Glutamatergic neuron (in vitro differentiated cells): Measurements from ENCODE around the gene ATF5. TPM values are rescaled to one million over a fixed set of nuclear protein-coding genes. Genes with fewer than 3 reads are reported as not detected.

Experiments
- DNase-seq: peaks from one replicate; pipeline ENCODE4 v3.0.0; 2022
- H3K27ac Mint-ChIP-seq: one replicate; pipeline ENCODE4 v1.8.0; 2020; ENCODE audit warnings: mild to moderate bottlenecking, mixed read lengths, inconsistent platforms; ENCODE audit not compliant: unreplicated experiment
- H3K27me3 Mint-ChIP-seq: one replicate; pipeline ENCODE4 v1.8.0; 2020; ENCODE audit warnings: mild to moderate bottlenecking, moderate library complexity, mixed read lengths, inconsistent platforms; ENCODE audit not compliant: unreplicated experiment
- H3K36me3 Mint-ChIP-seq: one replicate; pipeline ENCODE4 v1.8.0; 2020; ENCODE audit warnings: mild to moderate bottlenecking, mixed read lengths, inconsistent platforms; ENCODE audit not compliant: unreplicated experiment
- H3K4me1 Mint-ChIP-seq: one replicate; pipeline ENCODE4 v1.8.0; 2020; ENCODE audit warnings: mild to moderate bottlenecking, low read depth, mixed read lengths, inconsistent platforms; ENCODE audit not compliant: unreplicated experiment
- H3K4me3 Mint-ChIP-seq: one replicate; pipeline ENCODE4 v1.8.0; 2020; ENCODE audit warnings: mild to moderate bottlenecking, mixed read lengths, inconsistent platforms; ENCODE audit not compliant: unreplicated experiment
- H3K9me3 Mint-ChIP-seq: one replicate; pipeline ENCODE4 v1.8.0; 2020; ENCODE audit warnings: mild to moderate bottlenecking, moderate library complexity, mixed read lengths, inconsistent platforms; ENCODE audit not compliant: unreplicated experiment
- total RNA-seq: library from RNA; stranded (reverse); fragmentation: NEBNext Ultra II Directional; extraction: Animal tissue kit (Norgen Biotek cat#: 25700); gene quantifications from one replicate; pipeline ENCODE4 v1.2.1, GENCODE V29; 2021; ENCODE audit not compliant: unreplicated experiment
- TF ChIP-seq, protein P1 (sequence below): fragments of 200-600 bp; sonication (generic); IDR thresholded peaks from one replicate; pipeline ENCODE4 v1.5.0; 2021; ENCODE audit not compliant: partially characterized antibody, unreplicated experiment

Gene ATF5
- total RNA-seq, 1 donor from 2014 or later: 138 TPM

DNA sequence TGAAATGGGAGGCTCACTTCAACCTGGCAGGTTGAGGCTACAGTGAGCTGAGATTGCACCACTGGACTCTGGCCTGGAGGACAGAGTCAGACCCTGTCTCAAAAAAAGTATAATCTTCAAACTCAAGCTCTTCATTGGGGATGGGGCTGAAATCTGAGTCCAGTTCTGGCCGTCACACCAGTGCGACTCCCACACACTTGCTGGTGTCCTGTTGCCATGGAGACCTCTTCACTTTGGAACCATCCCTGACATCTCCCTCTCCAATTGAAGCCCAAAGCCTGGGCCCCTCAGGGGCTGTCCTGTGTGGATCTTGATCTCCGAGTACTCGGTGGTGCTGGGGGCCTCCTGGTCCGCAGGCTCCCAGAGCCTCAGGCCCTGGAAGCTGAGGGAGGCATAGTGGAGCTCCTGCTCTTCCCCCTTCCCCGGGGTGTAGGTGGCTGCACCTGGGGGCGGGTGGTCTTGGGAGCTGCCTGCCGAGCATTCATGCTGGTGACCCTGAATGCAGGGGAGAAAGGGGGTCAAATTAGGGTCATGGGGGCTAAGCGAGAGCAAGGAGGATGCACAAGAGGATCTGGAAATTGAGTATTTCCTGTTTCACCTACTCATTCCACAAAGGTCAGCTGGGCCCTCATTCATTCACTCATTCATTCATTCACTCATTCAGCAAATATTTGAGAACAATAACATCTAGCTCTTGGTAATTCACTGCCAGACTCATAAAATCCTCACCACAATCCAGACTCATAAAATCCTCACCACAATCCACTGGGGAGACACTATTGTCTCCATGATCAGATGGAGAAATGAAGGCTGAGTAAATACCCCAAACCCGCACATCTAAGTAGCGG is 21.0 kb downstream of the ATF5 start:
- H3K27ac Mint-ChIP-seq: no peak overlapping the region
- DNase-seq: no peak
- H3K4me3 Mint-ChIP-seq: no peak overlapping the region
- H3K27me3 Mint-ChIP-seq: no peaks in the 10 kb centered on the region
- peaks cover 10% of the 10 kb centered on the region for H3K4me1 Mint-ChIP-seq
- H3K9me3 Mint-ChIP-seq: peaks cover 2% of the 10 kb centered on the region
- TF ChIP-seq, protein P1, sequence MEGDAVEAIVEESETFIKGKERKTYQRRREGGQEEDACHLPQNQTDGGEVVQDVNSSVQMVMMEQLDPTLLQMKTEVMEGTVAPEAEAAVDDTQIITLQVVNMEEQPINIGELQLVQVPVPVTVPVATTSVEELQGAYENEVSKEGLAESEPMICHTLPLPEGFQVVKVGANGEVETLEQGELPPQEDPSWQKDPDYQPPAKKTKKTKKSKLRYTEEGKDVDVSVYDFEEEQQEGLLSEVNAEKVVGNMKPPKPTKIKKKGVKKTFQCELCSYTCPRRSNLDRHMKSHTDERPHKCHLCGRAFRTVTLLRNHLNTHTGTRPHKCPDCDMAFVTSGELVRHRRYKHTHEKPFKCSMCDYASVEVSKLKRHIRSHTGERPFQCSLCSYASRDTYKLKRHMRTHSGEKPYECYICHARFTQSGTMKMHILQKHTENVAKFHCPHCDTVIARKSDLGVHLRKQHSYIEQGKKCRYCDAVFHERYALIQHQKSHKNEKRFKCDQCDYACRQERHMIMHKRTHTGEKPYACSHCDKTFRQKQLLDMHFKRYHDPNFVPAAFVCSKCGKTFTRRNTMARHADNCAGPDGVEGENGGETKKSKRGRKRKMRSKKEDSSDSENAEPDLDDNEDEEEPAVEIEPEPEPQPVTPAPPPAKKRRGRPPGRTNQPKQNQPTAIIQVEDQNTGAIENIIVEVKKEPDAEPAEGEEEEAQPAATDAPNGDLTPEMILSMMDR: no peak
- H3K36me3 Mint-ChIP-seq: no peaks in the 10 kb centered on the region

DNA sequence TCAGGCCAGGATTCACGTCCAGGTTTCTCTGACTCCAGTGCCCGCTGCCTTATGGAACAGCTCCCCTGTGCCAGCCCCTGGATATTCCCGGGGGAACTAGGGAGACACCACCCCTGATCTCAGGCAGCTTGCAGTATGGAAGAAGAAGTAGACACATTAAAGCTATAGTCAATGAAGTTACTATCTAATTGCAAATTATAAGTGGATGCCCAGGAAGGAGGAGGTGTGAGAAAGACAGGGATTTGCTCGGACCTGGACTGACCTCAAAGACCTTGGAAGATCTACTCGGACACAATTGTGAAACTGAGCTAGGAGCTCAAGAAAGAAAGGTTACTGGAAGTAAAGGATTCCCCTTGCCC is 21.6 kb downstream of the ATF5 start:
- H3K27ac Mint-ChIP-seq: no peak overlapping the region

DNA sequence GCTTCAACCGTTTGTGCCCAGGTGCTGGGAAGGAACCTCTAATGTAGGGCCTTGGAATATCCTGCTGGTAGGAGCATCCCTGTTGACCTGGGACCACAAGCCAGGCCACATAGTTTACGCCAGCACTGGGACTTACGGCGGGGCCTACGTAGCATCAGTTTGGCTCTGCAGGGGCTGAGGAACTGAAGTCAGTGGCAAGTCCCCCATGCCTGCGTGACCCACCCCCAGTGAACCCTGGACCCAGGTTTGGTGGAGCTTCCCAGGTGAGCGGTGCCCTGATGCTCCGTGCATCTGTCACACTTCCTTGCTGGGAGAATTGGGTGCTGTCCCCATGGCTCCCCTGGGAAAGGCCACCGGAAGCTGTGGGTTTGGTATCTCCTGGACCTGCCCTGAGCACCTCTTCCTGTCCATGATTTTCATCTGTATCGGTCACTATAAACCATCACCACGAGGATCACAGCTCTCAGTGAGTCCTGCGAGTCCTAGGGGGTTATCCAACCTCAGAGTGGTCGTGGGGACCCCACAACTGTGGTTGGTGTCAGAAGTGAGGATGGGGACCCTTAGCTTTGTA is 22.0 kb downstream of the ATF5 start:
- Mint-ChIP-seq H3K27ac (no peak overlapping the region), H3K27me3 (peaks cover 3% of the 10 kb centered on the region), H3K4me1 (peaks cover 11% of the 10 kb centered on the region), H3K4me3 (no peak overlapping the region), H3K9me3 (peaks cover 2% of the 10 kb centered on the region), H3K36me3 (no peaks in the 10 kb centered on the region)
- TF ChIP-seq, protein P1: no peak
- DNase-seq: no peak

More for the DNA sequence above, 21.6 kb downstream of the ATF5 start:
- TF ChIP-seq, protein P1: no peak
- no peak overlapping the region for H3K4me3 Mint-ChIP-seq
- H3K4me1 Mint-ChIP-seq: peaks cover 11% of the 10 kb centered on the region
- no peak for DNase-seq
- H3K27me3 Mint-ChIP-seq: peaks cover 3% of the 10 kb centered on the region
- H3K9me3 Mint-ChIP-seq: peaks cover 2% of the 10 kb centered on the region
- H3K36me3 Mint-ChIP-seq: no peaks in the 10 kb centered on the region

DNA sequence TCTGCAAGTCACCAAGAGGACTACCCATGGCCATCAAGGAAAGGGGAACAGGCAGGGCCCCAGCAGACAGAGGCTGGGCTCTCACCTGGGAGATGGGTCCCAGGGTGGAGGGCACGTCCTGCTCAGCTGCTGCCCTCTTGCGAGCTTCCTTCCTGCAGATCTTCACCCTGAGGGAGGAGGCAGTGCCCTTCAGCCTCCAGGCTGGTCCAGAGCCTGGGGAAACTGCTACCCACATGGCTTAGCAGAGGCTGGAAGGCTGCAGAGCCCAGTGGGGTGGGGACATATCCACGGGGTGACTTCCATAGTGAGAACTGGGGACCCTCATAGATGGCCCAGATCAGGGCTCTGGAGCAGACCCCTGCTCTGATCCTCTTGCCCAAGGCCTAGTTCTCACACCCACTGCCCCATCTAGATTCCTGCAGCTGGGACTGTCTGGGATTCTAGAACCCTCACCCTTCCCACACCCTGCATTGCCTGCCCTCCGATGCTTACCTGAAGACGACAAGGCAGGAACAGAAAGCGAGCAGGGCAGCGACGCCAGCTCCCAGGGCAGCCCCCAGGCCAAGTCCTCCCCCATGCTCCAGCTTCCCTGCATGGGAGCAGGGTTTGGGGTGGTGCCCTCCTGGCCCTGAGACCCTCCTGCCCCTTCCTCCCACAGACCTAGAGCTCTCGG is 22.9 kb downstream of the ATF5 start:
- peaks cover 3% of the 10 kb centered on the region for H3K27me3 Mint-ChIP-seq
- DNase-seq: no peak
- H3K4me1 Mint-ChIP-seq: peaks cover 11% of the 10 kb centered on the region

More for the DNA sequence above, 22.9 kb downstream of the ATF5 start:
- Mint-ChIP-seq H3K9me3 (peaks cover 2% of the 10 kb centered on the region), H3K4me3 (no peak overlapping the region), H3K36me3 (no peaks in the 10 kb centered on the region), H3K27ac (no peak overlapping the region)
- TF ChIP-seq, protein P1: no peak
